HCT116 (cell line): Measurements from ENCODE around the gene ZNF496. TPM values are rescaled to one million over a fixed set of nuclear protein-coding genes. Genes with fewer than 3 reads are reported as not detected.

Source experiments
- ATAC-seq: fragments of 200-7000 bp; cut with Tn5 transposase; 2 replicates; pipeline ENCODE4 v1.9.1; 2020; ENCODE audit warnings: mild to moderate bottlenecking, moderate library complexity
- BruUV-seq: library from RNA; stranded (reverse); fragments of 400-500 nt; replicated peaks from 2 replicates; lab custom pipeline; 2021; lab: Mats Ljungman, UMichigan
- CTCF ChIA-PET: fragments of 300-600 bp; sonication (Branson Sonifier 250); formaldehyde crosslinking; loops from one replicate; lab custom pipeline; 2021; ENCODE audit warnings: antibody characterized with exemption; lab: Charles Lee
- POLR2A ChIA-PET: fragments of 300-600, 350-600 bp; sonication (Branson Sonifier 250); formaldehyde crosslinking; loops from one replicate; lab custom pipeline; 2021; ENCODE audit warnings: antibody characterized with exemption; lab: Charles Lee
- RAD21 ChIA-PET, 2 experiments: fragments of 300-600 bp; sonication (Branson Sonifier 250); formaldehyde crosslinking; loops; one replicate each; lab custom pipeline; 2023; ENCODE audit warnings: low total read pairs in 2 of 2; ENCODE audit not compliant: uncharacterized antibody in 2 of 2, unreplicated experiment in 2 of 2, low non-redundant PET in 1 of 2; lab: Charles Lee
- DNase-seq: peaks from one replicate; pipeline ENCODE4 v3.0.0-alpha.2; 2010; ENCODE audit warnings: low read depth, low spot score
- H2AFZ ChIP-seq: fragments of 200-600 bp; shearing (Covaris generic), sonication (generic); 2 replicates; pipeline ENCODE4 v1.6.1; 2017; ENCODE audit warnings: low read depth, mixed run types, mixed read lengths, antibody characterized with exemption, low read length; ENCODE audit not compliant: poor library complexity, severe bottlenecking
- H3K27ac ChIP-seq: 2 replicates; pipeline ENCODE4 v1.5.1; 2012; ENCODE audit warnings: low read depth, low read length
- H3K27me3 ChIP-seq: fragments of 200-600 bp; sonication (generic); 2 replicates; pipeline ENCODE4 v1.6.1; 2016; ENCODE audit warnings: mixed run types, low read length, mixed read lengths; ENCODE audit not compliant: insufficient read depth
- H3K36me3 ChIP-seq, 2 experiments: fragments of 200-500 bp in 1 of 2; fragments of 200-600 bp in 1 of 2; sonication (Bioruptor generic) in 1 of 2; sonication (generic) in 1 of 2; 2 replicates each; pipeline versions ENCODE4 v1.5.1 to v1.6.1; 2014 to 2016; ENCODE audit warnings: low read length in 2 of 2, inconsistent platforms in 1 of 2, mixed read lengths in 1 of 2, mixed run types in 1 of 2; ENCODE audit not compliant: insufficient read depth in 2 of 2, control insufficient read depth in 1 of 2
- H3K4me1 ChIP-seq, 2 experiments: fragments of 200-600 bp in 1 of 2; sonication (generic) in 1 of 2; 2 replicates each; pipeline versions ENCODE4 v1.5.1 to v1.6.1; 2012 to 2017; ENCODE audit warnings: low read length in 2 of 2, inconsistent platforms in 1 of 2, mild to moderate bottlenecking in 1 of 2, mixed read lengths in 1 of 2, mixed run types in 1 of 2, moderate library complexity in 1 of 2; ENCODE audit not compliant: insufficient read depth in 2 of 2, control insufficient read depth in 1 of 2
- H3K4me2 ChIP-seq: fragments of 200-600 bp; sonication (generic); 2 replicates; pipeline ENCODE4 v1.6.1; 2017; ENCODE audit warnings: mixed run types, low read length, mixed read lengths
- H3K4me3 ChIP-seq, 2 experiments: fragments of 200-600 bp in 1 of 2; sonication (generic) in 1 of 2; replicated peaks in 1 of 2; 2 replicates each; pipeline ENCODE4 v1.5.1; 2011 to 2016; ENCODE audit warnings: low read length in 2 of 2, control low read depth in 1 of 2, low read depth in 1 of 2, mild to moderate bottlenecking in 1 of 2, mixed read lengths in 1 of 2, mixed run types in 1 of 2
- H3K79me2 ChIP-seq: fragments of 200-600 bp; sonication (generic); 2 replicates; pipeline ENCODE4 v1.6.1; 2017; ENCODE audit warnings: mild to moderate bottlenecking, mixed run types, low read length, moderate library complexity, mixed read lengths; ENCODE audit not compliant: insufficient read depth
- H3K9ac ChIP-seq: fragments of 200-600 bp; sonication (generic); 2 replicates; pipeline ENCODE4 v1.6.1; 2016; ENCODE audit warnings: low read length, mixed read lengths
- H3K9me2 ChIP-seq: fragments of 200-600 bp; sonication (generic), shearing (Covaris generic); 2 replicates; pipeline ENCODE4 v1.6.1; 2017; ENCODE audit warnings: mixed run types, mild to moderate bottlenecking, moderate library complexity; ENCODE audit not compliant: insufficient read depth
- H3K9me3 ChIP-seq, 2 experiments: fragments of 200-500 bp in 1 of 2; fragments of 200-600 bp in 1 of 2; sonication (Bioruptor generic) in 1 of 2; sonication (generic) in 1 of 2; 2 replicates each; pipeline ENCODE4 v1.6.1; 2014 to 2017; ENCODE audit warnings: low read length in 2 of 2, mixed read lengths in 2 of 2, inconsistent platforms in 1 of 2, low read depth in 1 of 2, mild to moderate bottlenecking in 1 of 2, mixed run types in 1 of 2, moderate library complexity in 1 of 2; ENCODE audit not compliant: control insufficient read depth in 1 of 2, insufficient read depth in 1 of 2
- H4K20me1 ChIP-seq: fragments of 200-600 bp; sonication (generic), shearing (Covaris generic); 2 replicates; pipeline ENCODE4 v1.6.1; 2017; ENCODE audit warnings: mixed run types, mild to moderate bottlenecking, moderate library complexity; ENCODE audit not compliant: insufficient read depth
- CBX3 ChIP-seq: IDR thresholded peaks from 2 replicates; pipeline ENCODE4 v1.6.1; 2012; ENCODE audit warnings: low read depth
- EGR1 ChIP-seq: IDR thresholded peaks from 2 replicates; pipeline ENCODE4 v1.6.1; 2012; ENCODE audit warnings: low read depth
- ELF1 ChIP-seq: IDR thresholded peaks from 2 replicates; pipeline ENCODE4 v1.6.1; 2012; ENCODE audit warnings: low read depth, borderline replicate concordance
- EZH2 ChIP-seq: fragments of 200-600 bp; sonication (generic); IDR thresholded peaks from 2 replicates; pipeline ENCODE4 v1.6.1; 2017; ENCODE audit warnings: antibody characterized with exemption, mixed run types
- JUND ChIP-seq: IDR thresholded peaks from 2 replicates; pipeline ENCODE4 v1.6.1; 2012
- SP1 ChIP-seq: IDR thresholded peaks from 2 replicates; pipeline ENCODE4 v1.6.1; 2012; ENCODE audit warnings: low read depth
- TCF7L2 ChIP-seq: IDR thresholded peaks from 2 replicates; pipeline ENCODE4 v1.7.0; 2011; ENCODE audit warnings: borderline replicate concordance, inconsistent platforms; ENCODE audit not compliant: insufficient read depth, insufficient read length; ENCODE audit errors: extremely low read depth
- ZFX ChIP-seq: fragments of 450-650 bp; IDR thresholded peaks from 2 replicates; pipeline ENCODE4 v1.6.1; 2017
- ZNF274 ChIP-seq: fragments of 200-500 bp; sonication (Bioruptor generic); IDR thresholded peaks from 2 replicates; pipeline ENCODE4 v1.6.1; 2014; ENCODE audit warnings: mild to moderate bottlenecking, low read depth, low read length, inconsistent platforms
- intact Hi-C: fragments of 100-400 bp; cut with micrococcal nuclease; formaldehyde crosslinking; loops from 2 replicates; pipeline ENCODE4 v1.10.0; 2022
- total RNA-seq: library from RNA; stranded (reverse); gene quantifications from one replicate; pipeline ENCODE4 v1.2.1, GENCODE V29; 2021; ENCODE audit not compliant: unreplicated experiment
- TF ChIP-seq, protein P1 (sequence below), 3 experiments: fragments of 200-600 bp in 1 of 3; sonication (generic) in 1 of 3; IDR thresholded peaks in 2 of 3; conservative IDR thresholded peaks in 1 of 3; 2 replicates each; pipeline ENCODE4 v1.5.1; 2012 to 2017; ENCODE audit warnings: low read depth in 2 of 3, low read length in 2 of 3, antibody characterized with exemption in 1 of 3, borderline replicate concordance in 1 of 3, control low read depth in 1 of 3, mild to moderate bottlenecking in 1 of 3, mixed read lengths in 1 of 3, mixed run types in 1 of 3, moderate library complexity in 1 of 3; ENCODE audit not compliant: insufficient read depth in 1 of 3
- TF ChIP-seq, protein P2 (sequence below): IDR thresholded peaks from 2 replicates; pipeline ENCODE4 v1.6.1; 2011; ENCODE audit warnings: mild to moderate bottlenecking, low read length, moderate library complexity; ENCODE audit not compliant: insufficient replicate concordance; ENCODE audit errors: extremely low read depth
- TF ChIP-seq, protein P3 (sequence below): IDR thresholded peaks from 2 replicates; pipeline ENCODE4 v1.6.1; 2012; ENCODE audit warnings: low read depth

ZNF496 gene
- total RNA-seq, 1 experiment from 2014 or later, result 37.4 TPM

DNA sequence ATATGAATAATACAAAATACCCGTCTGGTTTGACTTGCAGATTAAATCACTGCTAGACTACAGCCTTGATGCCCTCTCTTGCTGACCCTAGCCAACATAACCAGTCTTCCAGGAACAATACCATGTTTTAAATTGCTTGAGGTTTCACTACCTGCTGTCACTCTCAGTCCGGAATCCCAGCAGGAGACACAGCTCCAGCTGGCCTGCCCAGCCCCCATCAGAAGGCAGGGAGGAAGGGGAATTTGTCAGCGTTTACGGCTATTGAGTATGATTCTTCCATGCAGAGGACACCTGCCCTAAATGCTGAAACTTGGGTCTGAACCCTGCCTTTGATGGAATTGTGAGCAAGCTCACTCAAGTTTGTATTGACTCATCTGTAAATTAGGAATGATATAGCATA, 33.0 kb downstream of the ZNF496 start:
- ATAC-seq, result no peak
- no peak overlapping the region for H2AFZ ChIP-seq
- H3K9me2 ChIP-seq, result no peaks in the 10 kb centered on the region

More for the DNA sequence above, 33.0 kb downstream of the ZNF496 start:
- Histone ChIP-seq H3K4me3 (no peak overlapping the region), H3K27me3 (no peaks in the 10 kb centered on the region), H3K79me2 (no peaks in the 10 kb centered on the region), H3K9me3 (no peaks in the 10 kb centered on the region), H3K9ac (no peak overlapping the region), H3K4me2 (no peak overlapping the region), H3K4me1 (no peaks in the 10 kb centered on the region), H3K36me3 (peaks cover 13 to 15% of the 10 kb centered on the region in 2 experiments; a peak in 3 of 4 replicates), H4K20me1 (no peaks in the 10 kb centered on the region), H3K27ac (no peak overlapping the region)
- TF ChIP-seq, protein P1, sequence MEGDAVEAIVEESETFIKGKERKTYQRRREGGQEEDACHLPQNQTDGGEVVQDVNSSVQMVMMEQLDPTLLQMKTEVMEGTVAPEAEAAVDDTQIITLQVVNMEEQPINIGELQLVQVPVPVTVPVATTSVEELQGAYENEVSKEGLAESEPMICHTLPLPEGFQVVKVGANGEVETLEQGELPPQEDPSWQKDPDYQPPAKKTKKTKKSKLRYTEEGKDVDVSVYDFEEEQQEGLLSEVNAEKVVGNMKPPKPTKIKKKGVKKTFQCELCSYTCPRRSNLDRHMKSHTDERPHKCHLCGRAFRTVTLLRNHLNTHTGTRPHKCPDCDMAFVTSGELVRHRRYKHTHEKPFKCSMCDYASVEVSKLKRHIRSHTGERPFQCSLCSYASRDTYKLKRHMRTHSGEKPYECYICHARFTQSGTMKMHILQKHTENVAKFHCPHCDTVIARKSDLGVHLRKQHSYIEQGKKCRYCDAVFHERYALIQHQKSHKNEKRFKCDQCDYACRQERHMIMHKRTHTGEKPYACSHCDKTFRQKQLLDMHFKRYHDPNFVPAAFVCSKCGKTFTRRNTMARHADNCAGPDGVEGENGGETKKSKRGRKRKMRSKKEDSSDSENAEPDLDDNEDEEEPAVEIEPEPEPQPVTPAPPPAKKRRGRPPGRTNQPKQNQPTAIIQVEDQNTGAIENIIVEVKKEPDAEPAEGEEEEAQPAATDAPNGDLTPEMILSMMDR (IDR thresholded peaks at IDR 0.05 in 2 of 3, conservative IDR thresholded peaks at IDR 0.05 in 1 of 3; ENCODE audit: borderline replicate concordance in 1 of 3, insufficient read depth in 1 of 3, low read depth in 2 of 3, low read length in 2 of 3), result no peak
- TF ChIP-seq EZH2, result no peak
- TF ChIP-seq, protein P2, sequence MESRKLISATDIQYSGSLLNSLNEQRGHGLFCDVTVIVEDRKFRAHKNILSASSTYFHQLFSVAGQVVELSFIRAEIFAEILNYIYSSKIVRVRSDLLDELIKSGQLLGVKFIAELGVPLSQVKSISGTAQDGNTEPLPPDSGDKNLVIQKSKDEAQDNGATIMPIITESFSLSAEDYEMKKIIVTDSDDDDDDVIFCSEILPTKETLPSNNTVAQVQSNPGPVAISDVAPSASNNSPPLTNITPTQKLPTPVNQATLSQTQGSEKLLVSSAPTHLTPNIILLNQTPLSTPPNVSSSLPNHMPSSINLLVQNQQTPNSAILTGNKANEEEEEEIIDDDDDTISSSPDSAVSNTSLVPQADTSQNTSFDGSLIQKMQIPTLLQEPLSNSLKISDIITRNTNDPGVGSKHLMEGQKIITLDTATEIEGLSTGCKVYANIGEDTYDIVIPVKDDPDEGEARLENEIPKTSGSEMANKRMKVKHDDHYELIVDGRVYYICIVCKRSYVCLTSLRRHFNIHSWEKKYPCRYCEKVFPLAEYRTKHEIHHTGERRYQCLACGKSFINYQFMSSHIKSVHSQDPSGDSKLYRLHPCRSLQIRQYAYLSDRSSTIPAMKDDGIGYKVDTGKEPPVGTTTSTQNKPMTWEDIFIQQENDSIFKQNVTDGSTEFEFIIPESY, result no peak
- TF ChIP-seq, protein P3, sequence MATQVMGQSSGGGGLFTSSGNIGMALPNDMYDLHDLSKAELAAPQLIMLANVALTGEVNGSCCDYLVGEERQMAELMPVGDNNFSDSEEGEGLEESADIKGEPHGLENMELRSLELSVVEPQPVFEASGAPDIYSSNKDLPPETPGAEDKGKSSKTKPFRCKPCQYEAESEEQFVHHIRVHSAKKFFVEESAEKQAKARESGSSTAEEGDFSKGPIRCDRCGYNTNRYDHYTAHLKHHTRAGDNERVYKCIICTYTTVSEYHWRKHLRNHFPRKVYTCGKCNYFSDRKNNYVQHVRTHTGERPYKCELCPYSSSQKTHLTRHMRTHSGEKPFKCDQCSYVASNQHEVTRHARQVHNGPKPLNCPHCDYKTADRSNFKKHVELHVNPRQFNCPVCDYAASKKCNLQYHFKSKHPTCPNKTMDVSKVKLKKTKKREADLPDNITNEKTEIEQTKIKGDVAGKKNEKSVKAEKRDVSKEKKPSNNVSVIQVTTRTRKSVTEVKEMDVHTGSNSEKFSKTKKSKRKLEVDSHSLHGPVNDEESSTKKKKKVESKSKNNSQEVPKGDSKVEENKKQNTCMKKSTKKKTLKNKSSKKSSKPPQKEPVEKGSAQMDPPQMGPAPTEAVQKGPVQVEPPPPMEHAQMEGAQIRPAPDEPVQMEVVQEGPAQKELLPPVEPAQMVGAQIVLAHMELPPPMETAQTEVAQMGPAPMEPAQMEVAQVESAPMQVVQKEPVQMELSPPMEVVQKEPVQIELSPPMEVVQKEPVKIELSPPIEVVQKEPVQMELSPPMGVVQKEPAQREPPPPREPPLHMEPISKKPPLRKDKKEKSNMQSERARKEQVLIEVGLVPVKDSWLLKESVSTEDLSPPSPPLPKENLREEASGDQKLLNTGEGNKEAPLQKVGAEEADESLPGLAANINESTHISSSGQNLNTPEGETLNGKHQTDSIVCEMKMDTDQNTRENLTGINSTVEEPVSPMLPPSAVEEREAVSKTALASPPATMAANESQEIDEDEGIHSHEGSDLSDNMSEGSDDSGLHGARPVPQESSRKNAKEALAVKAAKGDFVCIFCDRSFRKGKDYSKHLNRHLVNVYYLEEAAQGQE, result no peak
- TF ChIP-seq ELF1, result no peak
- TF ChIP-seq EGR1, result no peak
- no peak for TF ChIP-seq ZNF274
- no peak for TF ChIP-seq CBX3
- no peak for TF ChIP-seq JUND
- TF ChIP-seq ZFX, result no peak
- TF ChIP-seq SP1, result no peak
- no peak for TF ChIP-seq TCF7L2
- ChIA-PET RAD21 (no interaction called here), POLR2A (no interaction called here), CTCF (no interaction called here)
- BruUV-seq, result no TSS peak
- no peak for DNase-seq
- intact Hi-C loops, result no loop called here
